Gastroesophageal sphincter (tissue), 3 donors: ENCODE measurements around the gene CGNL1.

Experiments
- EP300 ChIP-seq: sonication (generic); formaldehyde crosslinking; IDR thresholded peaks from one replicate; pipeline ENCODE4 v1.6.1; 2017; ENCODE audit warnings: antibody characterized with exemption, mild to moderate bottlenecking
- POLR2A ChIP-seq, 2 donors: fragments of 450-650 bp; IDR thresholded peaks; one replicate each; pipeline ENCODE4 v1.6.1; 2017; ENCODE audit warnings: antibody characterized with exemption in 2 of 2, mild to moderate bottlenecking in 2 of 2, moderate library complexity in 1 of 2
- POLR2AphosphoS5 ChIP-seq: sonication (generic); formaldehyde crosslinking; IDR thresholded peaks from one replicate; pipeline ENCODE4 v1.6.1; 2017; ENCODE audit warnings: antibody characterized with exemption
- TF ChIP-seq, protein P1 (sequence below), 4 experiments: fragments of 200-600 bp in 2 of 4; fragments of 450-650 bp in 2 of 4; sonication (generic) in 1 of 4; IDR thresholded peaks; one replicate each; pipeline ENCODE4 v1.5.1; 2017 to 2019; ENCODE audit warnings: antibody characterized with exemption in 4 of 4, mild to moderate bottlenecking in 2 of 4, moderate library complexity in 2 of 4

DNA sequence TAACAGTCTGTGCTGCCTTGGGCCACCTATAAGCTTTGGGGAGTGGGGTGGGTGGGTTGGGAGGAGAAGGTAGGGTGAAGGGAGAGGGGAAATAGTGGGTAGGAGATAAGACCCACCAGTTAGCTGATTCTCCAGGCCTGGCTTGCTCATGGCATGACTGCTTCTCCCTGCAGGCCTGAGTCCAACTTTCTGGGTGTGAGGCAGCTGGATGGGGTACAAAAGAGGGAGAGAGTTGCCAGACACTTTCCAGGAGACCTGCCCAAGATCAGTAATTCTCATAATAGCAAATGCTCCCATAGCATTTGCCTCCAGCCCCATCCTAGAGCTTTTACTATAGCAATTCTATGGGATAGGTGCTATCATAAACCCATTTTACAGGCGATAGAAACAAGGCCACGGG lies 7.7 kb downstream of the CGNL1 start:
- TF ChIP-seq, protein P1, sequence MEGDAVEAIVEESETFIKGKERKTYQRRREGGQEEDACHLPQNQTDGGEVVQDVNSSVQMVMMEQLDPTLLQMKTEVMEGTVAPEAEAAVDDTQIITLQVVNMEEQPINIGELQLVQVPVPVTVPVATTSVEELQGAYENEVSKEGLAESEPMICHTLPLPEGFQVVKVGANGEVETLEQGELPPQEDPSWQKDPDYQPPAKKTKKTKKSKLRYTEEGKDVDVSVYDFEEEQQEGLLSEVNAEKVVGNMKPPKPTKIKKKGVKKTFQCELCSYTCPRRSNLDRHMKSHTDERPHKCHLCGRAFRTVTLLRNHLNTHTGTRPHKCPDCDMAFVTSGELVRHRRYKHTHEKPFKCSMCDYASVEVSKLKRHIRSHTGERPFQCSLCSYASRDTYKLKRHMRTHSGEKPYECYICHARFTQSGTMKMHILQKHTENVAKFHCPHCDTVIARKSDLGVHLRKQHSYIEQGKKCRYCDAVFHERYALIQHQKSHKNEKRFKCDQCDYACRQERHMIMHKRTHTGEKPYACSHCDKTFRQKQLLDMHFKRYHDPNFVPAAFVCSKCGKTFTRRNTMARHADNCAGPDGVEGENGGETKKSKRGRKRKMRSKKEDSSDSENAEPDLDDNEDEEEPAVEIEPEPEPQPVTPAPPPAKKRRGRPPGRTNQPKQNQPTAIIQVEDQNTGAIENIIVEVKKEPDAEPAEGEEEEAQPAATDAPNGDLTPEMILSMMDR (IDR thresholded peaks at IDR 0.05) = no peak
- TF ChIP-seq POLR2A (IDR thresholded peaks at IDR 0.05) (no peak), EP300 (no peak), POLR2AphosphoS5 (peak; percentile 33)
